Lower leg skin (tissue), 4 donors: ENCODE data around the gene ALDOC. TPM values are rescaled to one million over a fixed set of nuclear protein-coding genes. Genes with fewer than 3 reads are reported as not detected.

ENCODE experiments used
- DNase-seq, 2 donors: peaks; one replicate each; pipeline ENCODE4 v3.0.0-alpha.2; 2019; ENCODE audit warnings: low spot score in 2 of 2
- H3K4me3 ChIP-seq: fragments of 200-600 bp; sonication (generic); 2 replicates; pipeline ENCODE4 v1.5.1; 2017; ENCODE audit warnings: mild to moderate bottlenecking, low read depth; ENCODE audit not compliant: poor library complexity, severe bottlenecking
- POLR2A ChIP-seq, 2 donors: fragments of 450-650 bp; IDR thresholded peaks; one replicate each; pipeline ENCODE4 v1.6.1; 2016 to 2017; ENCODE audit warnings: antibody characterized with exemption in 2 of 2, mild to moderate bottlenecking in 1 of 2, moderate library complexity in 1 of 2
- WGBS, 2 donors: methylation state at CpG; one replicate each; pipeline ENCODE4 v1.1.5; 2018; 5-methylcytosine and 5-hydroxymethylcytosine counted together
- intact Hi-C: fragments of 100-400 bp; cut with DNase I; formaldehyde crosslinking; loops from one replicate; pipeline ENCODE4 v1.15.0; 2023; ENCODE audit warnings: low total_unique reads
- total RNA-seq, 4 donors: library from RNA; depleted of rRNA; stranded (reverse); fragments of >200 nt; gene quantifications; one replicate each; pipeline ENCODE4 v1.1.0, GENCODE V29; 2016
- TF ChIP-seq, protein P1 (sequence below), 3 donors: fragments of 450-650 bp; IDR thresholded peaks; one replicate each; pipeline ENCODE4 v1.5.1; 2016; ENCODE audit warnings: antibody characterized with exemption in 3 of 3, mild to moderate bottlenecking in 3 of 3, moderate library complexity in 2 of 3

The ALDOC gene
- total RNA-seq, 4 donors from 2014 or later, result 109 to 186 (median 138) TPM

DNA sequence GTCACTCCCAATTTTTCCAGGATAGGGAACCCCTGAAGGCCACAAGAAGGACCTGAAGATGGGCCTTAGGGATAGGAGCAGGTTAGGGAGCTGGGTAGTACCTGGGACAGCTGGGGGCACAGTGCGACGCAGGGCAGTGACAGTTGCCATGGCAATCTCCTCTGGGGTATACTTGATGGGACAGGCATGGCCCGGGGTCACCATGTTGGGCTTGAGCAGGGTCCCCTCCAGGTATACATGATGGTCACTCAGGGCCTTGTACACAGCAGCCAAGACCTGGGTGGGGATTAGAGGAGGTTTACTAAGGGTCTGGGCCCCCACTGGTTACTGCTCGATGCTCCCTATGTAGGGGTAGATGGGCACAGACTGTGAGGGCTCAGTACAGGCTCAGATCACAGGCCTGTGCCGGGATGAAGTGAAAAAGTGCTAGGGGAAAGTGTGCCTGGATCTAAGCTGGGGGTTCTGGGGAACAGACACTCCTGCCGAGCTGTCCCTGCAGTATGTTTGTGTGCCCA lies 2.7 kb downstream of the ALDOC start:
- TF ChIP-seq, protein P1, sequence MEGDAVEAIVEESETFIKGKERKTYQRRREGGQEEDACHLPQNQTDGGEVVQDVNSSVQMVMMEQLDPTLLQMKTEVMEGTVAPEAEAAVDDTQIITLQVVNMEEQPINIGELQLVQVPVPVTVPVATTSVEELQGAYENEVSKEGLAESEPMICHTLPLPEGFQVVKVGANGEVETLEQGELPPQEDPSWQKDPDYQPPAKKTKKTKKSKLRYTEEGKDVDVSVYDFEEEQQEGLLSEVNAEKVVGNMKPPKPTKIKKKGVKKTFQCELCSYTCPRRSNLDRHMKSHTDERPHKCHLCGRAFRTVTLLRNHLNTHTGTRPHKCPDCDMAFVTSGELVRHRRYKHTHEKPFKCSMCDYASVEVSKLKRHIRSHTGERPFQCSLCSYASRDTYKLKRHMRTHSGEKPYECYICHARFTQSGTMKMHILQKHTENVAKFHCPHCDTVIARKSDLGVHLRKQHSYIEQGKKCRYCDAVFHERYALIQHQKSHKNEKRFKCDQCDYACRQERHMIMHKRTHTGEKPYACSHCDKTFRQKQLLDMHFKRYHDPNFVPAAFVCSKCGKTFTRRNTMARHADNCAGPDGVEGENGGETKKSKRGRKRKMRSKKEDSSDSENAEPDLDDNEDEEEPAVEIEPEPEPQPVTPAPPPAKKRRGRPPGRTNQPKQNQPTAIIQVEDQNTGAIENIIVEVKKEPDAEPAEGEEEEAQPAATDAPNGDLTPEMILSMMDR (IDR thresholded peaks at IDR 0.05), result no peak
- TF ChIP-seq POLR2A (IDR thresholded peaks at IDR 0.05), result no peak
- 94 to 98% methylated on average over 6 of the region's 6 CpGs for WGBS, 2 donors
- intact Hi-C loops, result no loop called here
- no peak for DNase-seq
- no peak overlapping the region for H3K4me3 ChIP-seq

DNA sequence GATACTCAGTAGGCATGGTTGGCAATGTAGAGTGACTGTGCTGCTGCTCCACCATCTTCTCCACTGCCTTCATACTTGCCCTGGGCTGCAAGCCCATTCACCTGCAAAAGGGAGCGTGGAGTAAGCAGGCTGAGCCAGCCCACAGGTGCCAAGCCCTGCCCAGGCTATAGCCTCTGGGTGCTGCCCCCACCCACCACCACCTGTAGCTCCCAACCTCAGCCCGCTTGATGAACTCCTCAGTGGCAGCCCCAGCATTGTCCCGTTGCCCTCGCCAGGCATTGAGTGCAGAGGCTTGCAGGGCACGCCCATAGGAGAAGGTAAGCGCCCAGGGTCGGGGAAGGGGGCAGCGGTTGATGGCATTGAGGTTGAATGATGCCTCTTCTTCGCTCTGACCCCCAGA lies 3.2 kb downstream of the ALDOC start:
- 89 to 92% methylated on average over 9 of the region's 9 CpGs for WGBS, 2 donors
- intact Hi-C loops, result no loop called here

GRCh38 chr17:28573040-28573380 lies 3.7 kb downstream of the ALDOC start:
- intact Hi-C loops, result no loop called here
- no peak for DNase-seq
- H3K4me3 ChIP-seq, result no peak overlapping the region
- TF ChIP-seq, protein P1 (IDR thresholded peaks at IDR 0.05), result no peak
- TF ChIP-seq POLR2A (IDR thresholded peaks at IDR 0.05), result no peak

More for the DNA sequence above, 3.2 kb downstream of the ALDOC start:
- H3K4me3 ChIP-seq, result no peak overlapping the region
- no peak for DNase-seq
- TF ChIP-seq, protein P1 (IDR thresholded peaks at IDR 0.05), result no peak
- TF ChIP-seq POLR2A (IDR thresholded peaks at IDR 0.05), result no peak

DNA sequence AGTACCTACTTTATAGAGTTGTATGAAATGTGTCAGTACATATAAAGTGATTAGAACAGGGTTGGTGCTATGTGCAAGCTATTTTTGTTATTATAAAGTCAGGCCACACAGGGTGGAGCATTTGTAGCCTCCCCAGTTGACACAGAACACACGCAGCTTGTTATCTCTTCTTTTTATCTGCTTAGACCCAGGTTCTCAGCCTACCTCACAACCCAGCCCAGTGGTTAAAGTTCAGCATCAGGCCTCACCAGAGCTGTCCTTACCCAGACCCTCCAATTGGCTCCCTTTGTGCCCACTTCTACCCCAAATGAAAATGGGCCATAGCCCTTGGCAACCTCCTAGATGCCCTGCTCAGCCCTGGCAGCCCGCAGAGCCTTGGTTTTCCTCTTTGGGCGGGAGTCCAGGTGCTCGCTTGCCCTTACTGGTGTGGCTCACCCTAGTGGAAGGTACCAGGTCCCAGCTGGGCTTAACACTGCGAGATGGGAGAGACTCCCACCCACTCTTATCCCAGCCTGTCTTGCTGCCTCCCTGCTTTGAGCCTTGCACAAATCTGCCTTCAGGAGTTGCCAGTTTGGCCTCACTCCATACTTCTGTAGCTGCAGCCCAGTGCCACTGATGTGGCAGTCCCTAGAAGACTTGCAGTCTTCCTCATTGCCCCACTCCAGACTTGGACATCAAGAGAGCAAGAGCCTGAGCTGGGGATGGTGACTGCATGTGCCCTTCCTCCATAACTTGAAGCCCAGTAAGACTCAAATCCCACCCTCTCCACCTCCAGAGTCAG lies 4.2 kb downstream of the ALDOC start:
- no peak overlapping the region for H3K4me3 ChIP-seq
- intact Hi-C loops, result no loop called here
- TF ChIP-seq, protein P1 (IDR thresholded peaks at IDR 0.05), result no peak
- 46 to 65% methylated on average over 5 of the region's 5 CpGs for WGBS, 2 donors
- no peak for DNase-seq

DNA sequence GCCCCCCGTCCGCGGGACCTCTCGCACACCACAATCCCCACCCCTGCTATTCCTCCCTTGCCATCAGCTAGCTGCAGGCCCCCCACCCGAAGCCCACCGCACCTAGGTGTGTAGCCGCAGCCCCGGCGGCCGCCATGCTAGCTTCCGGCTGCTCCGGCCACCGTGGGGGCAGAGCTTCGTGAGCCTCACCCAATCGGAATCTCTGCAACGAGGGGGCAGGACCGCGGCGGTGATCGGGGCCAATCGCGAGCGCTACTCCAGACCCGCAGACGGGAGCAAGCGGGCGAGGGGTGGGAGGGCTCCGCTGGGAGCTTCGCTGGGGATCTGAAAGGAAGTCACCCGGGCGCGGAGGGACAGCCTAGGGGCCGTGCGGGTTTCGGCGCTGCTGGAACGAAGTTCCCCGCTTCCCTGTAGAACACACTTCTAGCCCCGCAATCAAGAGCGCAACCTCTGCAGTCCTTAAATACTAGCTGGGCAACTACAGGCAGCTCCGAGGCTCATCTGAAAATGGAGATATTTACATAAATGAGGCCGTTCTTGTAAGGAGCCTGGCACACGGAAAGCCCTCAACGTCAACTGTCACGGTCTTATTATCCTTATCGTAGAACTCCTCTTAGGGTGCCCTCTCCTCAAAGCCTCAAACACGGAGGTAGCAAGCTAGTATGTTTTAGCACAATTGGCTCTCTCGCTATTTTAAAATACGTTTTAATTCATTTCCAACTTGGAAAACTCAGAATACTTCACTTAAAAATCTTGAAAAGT lies 5.2 kb downstream of the ALDOC start, which contains the start of gene PIGS:
TSS of gene PIGS (minus strand) at position 164 of the 762 bp plus-strand sequence. CDS start at position 136, 28 bp downstream.
- H3K4me3 ChIP-seq, result peak within 1 kb of the TSS; percentile 94
- WGBS, 2 donors, result 0% methylated on average over 34 to 49 of the region's 49 CpGs
- intact Hi-C loops, result no loop called here
- DNase-seq, result peak; percentile 93 to 99
- peak in 1 of 2 donors; percentile 3 for TF ChIP-seq POLR2A (IDR thresholded peaks at IDR 0.05)
- TF ChIP-seq, protein P1 (IDR thresholded peaks at IDR 0.05), result no peak
